GM19023 (cell line): ENCODE measurements around the gene RIIAD1.

ENCODE experiments used
- ATAC-seq: cut with Tn5 transposase; IDR thresholded peaks from one replicate; pipeline ENCODE4 v1.9.1; 2021; ENCODE audit warnings: mild to moderate bottlenecking, moderate library complexity; ENCODE audit not compliant: unreplicated experiment

Gene RIIAD1

DNA sequence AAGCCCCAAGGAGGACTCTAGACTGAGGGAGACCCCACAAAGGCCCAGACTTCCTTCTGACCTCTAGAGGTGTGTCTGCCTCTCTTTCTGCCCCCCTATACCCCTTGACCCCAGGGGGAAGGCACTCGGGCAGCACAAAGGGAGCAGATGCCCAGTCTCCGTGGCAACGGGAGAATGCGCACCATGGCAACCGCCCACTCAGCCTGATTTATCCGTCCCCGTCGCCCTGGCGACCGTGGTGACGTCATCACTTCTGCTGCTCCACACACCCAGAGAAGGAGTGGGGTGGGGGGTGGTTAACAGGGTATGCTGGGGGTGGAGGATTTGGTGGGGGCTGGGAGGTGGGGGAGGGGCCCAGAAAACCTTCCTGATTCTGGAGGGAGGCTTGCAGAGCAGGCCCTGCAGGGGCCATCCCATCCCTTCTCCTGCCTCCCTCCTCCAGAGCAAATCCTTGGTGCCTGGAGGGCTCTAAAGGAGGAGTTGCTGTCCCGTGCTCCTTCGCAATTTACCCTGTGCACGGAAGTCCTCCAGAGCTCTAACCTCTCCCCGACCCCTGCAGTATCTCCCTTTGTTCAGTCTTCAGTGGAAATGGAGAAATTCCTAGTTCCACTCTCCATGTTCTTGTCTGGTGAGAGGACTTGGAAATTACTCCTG is 11.0 kb upstream of the RIIAD1 start:
- no peak for ATAC-seq

DNA sequence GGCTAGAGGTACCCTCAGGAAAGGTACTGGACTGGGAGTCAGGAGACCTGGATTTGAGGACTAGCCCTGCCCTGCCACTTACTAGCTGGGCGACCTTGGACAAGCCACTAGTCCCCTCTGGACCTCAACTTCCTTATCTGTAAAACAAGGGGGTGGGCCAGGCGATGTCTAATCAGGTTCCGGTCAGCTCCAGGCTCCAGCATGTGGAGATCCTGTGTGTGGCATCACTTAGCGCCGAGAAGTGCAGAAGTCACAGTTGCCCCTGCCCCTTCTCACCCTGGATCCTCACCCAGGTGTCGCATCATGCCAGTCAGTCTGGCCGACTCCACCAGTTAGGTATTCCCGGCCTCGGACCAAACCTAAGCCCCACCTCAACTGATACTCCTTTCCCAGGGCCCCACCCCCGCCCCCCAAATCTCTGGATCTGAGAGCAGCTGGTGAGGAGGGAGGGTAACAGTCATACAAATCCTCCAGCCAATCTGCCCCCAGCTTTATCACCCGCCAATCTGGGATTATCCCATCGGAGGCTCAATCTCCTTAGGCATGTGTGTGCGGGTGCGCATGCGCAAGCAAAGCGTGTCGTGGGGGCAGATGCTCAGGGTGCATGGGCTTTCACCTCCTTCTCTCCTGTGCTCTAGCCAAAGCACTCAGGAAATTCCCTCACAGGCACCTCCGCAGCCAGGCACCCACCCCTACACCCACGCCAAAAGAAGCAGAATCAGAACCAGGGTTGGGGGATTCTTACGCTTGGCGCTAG is 10.1 kb upstream of the RIIAD1 start:
- ATAC-seq: no peak

DNA sequence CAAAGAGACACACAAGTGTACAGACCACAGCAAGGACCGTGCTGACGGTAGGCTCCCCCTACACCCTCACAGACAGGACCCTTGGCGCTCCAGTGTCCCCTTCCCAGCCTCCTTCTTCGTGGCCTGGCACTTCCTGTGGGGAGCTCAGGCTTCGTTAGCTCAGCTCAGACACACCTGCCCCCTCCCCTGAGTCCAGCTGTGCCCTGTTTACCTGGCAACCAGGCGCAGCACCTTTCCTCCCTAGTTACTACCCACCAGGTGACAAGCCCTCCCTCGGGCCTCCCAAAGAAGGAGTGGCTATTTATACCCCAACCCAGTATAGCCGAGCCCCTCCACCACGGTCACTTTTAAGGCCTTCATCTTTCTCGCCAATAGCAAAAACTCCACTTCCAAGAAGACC is 9.4 kb upstream of the RIIAD1 start:
- no peak for ATAC-seq

DNA sequence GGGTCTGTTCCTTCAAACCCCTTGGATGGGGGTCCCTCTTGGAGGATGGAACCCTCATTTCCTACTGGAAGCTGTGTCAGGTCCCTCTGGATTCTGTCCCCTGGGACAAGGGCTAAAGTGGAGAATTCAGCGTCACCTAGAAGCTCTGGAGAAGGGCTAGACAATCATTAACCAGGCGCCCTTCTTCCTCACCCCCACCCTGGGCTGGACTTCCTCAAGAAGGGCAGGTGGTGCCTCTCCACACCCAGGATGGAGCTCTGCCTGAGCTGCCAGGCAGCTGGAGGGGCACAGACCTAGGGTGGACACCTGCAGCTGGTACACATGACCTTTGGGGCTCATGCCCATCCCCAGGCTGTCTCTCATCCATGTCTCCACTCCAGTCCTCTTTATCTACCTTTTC is 8.3 kb upstream of the RIIAD1 start:
- ATAC-seq: no peak

DNA sequence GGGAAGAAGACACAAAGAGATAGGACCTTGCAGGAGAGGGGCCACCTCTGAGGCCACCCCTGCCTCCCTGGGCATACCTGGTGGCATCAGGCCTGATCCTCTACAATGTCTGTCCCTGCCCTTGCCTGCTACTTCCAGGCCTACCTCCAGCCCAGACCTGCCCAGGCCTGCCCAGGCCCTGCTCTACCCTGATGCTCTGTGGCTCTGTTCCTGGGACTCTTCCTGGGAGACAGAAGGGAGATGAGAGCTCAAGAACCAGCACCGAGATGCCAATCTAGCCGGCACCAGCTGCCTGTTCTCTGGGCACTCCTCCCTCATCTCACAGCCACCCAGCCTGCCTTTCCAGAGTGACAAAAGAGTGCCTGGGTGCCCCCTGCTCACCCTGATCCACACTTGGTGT is 7.4 kb upstream of the RIIAD1 start:
- no peak for ATAC-seq

DNA sequence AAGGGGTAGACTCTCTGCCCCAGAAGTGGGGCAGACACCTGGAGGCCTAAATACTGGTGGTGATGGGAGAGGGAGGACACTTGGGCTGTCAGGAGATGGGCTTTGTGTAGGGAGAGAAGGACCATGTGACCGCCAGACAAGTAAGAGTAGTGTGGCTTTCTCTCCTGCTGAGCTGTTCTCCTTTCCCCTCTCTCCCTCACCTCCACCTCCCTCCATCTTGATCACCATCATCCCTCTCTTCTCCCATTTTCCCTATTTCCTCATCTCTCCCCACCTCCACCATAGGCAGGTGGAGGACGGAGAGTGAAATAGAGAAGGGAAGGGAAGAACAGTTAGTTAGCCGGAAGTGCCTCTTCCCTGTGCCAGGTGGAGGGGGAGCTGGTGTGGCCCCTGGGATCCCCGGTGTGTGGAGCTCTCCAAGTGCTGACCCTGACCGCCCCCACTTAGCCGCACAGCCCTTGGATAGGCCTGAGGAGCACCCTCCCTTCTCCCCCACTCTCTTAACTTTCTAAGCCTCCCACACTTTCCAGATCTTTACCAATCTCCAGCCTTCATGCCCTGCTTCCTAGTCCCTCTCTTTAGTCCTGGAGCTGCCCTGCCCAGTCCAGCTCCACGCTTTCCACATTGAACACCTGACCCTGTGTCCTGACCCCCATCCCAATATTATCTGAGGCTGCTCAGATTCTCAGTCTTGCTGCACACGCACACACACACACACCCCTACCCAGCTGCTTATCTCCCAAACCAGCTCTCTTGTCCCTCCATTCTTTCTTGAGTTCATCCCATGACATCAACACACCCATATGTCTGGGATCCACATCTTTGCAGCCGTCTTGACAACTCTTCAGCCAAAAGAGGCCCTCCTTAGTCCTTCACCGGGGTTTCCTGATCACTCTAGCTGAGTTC is 6.2 kb upstream of the RIIAD1 start:
- no peak for ATAC-seq

DNA sequence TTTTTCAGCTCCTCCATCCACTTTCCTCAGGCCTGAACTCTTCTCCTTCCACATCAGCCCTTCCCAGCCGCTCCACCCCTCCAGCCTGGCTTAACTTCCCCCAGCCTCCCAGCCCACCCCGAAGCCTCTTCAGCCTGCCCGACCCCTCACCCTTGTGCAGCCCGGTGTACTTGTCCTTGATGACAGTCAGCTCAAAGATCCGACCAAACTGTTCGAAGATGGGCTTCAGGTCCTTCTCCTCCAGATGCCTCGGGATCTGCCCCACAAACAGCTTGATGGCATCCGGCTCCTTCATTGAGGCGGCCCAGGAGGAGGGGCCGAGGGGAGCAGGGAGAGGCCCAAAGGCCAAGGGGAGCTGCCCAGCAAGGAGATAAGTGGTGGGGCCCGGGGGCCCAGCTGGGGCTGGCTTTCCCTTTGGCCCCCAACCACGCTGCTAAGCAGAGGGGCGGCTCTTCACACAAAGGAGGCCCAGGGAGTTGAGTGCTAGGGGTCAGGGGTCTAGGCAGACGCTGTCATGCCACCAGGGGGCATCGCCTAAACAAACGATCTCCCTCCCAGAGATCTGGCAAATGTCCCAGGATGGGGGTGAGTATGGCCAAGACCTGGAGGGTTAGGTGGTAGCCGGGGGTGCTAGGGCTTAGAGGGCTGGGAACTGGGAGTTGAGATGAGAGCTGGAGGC is 5.5 kb upstream of the RIIAD1 start:
- no peak for ATAC-seq

DNA sequence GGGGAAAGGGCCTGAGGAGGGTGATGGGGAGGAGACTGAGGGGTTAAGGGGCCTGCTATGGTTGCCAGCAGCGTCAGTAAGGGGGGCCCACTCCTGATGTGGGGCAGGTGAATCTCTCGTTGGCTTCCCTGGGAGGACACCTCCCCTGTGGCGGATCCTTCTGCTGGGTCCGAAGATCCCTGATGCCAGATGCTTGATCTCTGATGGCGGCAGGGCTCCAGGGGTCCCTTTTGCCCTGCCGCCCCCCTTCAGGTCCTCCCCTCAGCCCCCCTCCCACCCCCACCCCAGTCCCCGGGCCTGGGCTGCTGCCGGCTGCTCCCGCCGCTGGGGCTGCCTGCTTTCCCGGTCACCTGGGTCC is 4.9 kb upstream of the RIIAD1 start:
- ATAC-seq: no peak

DNA sequence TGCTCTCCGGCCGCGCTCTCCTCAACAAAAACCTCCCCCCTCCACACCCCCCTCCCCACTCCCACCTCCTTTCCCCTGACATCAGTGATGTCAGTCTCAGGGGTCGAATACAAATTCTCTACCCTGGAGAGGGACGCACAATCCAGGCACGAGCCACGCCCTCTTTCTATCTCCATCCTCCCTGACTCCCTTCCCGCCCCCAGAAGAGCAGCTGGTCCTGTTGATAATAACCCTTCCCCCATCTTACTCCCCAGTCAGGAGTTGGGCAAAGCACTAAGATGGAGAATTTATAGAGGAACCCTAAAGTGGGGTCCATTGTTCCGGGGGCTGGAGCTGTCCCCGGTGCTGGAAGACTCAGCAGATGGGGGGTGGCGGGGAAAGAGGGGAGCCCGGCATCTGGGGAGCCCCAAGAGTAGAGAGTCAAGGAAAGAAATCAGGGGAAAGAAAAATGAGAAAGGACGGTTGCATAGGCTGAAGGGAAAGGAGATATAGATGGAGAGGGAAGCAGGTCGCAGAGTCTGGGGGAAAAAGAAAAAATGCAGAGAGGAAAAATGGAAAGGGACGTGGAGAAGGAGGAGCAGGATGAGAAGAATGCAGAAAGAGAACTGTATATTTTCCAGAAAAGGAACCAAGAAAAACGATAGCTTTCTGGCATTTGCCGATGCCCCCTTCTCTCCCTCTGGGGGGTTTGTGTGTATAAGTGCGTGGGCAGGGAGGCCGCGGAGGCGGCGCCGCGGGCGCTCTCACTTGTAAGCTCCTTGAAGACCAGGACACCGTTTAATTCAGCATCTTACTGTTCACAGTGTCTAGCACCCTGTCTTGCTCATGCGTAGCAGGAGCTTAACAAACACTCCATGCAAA is 4.3 kb upstream of the RIIAD1 start, which contains the start of gene CELF3:
Gene CELF3 (minus strand): TSS at position 33 of the 861 bp plus-strand sequence. CDS start 783 bp downstream, outside the sequence.
- no peak for ATAC-seq

DNA sequence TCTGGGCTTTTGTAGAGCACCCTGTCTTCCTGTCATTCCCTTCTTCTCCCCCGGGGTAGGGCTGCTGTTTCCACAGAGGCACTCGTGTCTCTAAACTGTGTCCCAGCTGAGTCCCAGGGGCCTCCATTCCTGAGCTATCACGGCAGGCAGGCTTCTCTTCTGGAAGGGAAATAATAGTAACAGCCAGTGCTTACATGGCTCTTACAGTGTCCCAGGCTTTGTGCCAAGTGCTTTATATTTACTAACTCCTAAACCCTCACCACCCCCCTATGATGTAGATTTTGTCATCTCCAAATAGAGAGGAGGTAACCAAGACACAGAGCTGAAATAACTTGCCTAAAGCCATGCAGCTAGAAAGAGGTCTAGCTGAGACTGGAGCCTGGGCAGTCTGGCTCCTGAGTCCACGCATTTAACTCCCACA is 3.3 kb upstream of the RIIAD1 start:
- ATAC-seq: no peak

DNA sequence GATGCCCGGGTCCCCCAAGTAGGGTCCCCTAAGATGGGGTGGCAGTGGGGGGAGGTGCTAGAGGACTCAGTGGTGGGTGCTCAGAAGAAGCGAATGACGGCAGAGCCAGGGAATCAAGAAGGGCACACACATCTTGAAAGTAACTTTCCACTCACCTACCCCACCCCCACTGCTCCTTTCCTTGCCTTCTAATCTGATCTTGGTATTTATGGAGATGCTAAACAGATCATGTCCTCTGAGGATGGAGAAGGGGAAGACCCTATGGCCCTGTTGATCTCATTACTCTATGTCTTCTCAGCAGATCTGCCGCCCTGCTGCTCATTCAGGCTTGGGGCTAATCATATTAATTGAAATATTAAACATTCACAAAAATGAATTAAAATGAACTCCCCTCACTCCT is 2.7 kb upstream of the RIIAD1 start:
- ATAC-seq: no peak

DNA sequence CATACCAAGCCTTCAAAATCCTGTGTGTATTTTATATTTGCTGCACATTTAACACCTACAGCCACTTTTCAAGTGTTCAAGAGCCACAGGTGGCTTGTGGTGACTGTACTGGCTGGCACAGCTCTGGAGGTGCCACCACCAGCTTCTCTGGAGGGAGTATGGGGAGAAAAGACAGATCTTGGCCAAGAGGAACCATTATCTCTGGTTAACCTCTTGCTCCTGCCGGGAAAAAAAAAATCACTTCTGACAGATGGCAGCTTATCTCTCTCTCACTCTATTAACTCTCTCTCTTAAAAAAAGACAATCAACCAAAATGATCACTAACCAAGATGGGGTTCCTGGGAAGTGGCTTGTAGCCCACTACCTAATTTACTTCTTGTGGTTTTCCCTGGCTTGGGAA is 1.2 kb upstream of the RIIAD1 start:
- no peak for ATAC-seq

DNA sequence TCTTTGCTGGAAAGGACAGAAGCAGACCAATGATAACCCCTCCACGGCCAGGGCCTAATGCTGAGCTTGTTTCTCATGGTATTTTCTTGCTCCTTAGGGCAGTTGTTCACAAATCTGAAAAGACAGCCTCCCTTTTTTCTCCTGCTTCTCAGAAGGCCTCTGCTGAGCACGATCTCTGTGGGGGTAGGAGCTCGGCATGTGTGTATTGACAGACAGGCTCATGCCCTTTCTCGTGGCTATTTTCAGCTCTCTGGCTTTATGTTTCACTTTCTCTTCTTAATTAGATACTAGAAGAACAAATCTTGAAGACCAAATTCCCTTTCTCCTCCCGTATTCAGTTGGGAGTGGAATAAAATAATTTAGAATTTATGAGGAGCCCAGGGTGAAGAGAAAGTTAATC is 768 bp upstream of the RIIAD1 start:
- ATAC-seq: no peak

DNA sequence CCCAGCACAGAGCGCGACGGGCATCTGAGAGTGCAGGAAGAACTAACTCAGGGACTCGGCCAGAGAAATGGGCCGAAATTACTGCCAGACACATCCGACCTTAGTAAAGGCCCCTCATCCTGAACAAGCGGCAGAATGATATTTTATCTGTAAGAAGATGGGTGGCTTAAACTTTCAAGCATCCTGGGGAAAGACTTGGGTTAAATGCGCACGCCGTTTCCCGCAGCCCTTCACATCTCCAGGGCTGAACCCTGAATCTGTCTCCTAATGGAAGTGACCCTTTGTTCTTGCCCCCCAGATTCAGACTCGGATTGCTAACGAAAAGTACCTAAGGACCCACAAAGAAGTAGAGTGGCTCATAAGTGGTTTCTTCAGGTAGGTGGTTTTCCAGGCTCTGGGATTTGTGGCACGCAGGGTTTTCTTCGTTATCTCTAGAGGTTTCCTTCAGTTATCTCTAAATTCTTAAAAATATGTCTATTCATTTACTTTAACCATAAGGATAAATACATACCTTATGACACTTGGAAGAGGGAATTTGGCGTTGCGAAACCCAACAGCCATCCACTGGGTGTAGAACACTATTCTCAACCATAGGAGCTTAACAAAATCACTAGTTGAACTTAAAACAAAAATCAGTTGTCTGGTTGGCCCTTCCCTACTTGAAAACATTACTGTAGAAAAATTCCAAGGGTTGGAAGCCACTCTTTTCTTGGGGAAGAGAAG is 627 bp downstream of the RIIAD1 start:
- ATAC-seq: no peak

DNA sequence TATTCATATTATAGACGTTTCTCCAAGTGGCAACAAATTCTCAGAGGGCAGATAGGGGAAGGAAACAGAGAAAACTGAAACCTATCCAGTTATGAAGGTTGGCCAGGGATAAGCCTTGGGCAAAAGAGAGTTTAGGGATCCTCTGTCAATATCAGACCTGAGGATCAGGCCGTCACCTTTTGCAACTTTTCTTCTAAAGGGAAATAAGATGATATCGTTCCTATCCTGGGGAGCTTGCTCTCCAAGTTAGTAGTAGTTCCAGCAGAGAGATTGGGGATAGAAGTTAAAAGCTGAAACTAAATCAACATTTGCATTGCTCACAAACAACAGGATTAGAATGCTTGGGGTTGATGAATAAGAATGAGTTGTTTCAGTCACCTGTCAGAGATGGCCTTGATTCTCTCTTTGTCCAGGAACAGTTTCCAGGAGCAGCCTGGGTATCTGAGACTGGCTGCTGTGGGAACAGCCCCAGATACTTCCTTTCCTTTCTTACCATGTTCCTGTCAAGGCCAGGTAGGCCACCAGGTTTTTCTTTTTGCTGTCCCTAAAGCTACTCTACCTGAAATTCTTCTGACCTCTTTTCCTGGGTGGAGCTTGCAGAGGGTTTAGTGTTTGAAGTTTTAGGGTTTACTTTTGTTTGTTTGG is 2.5 kb downstream of the RIIAD1 start:
- ATAC-seq: no peak

DNA sequence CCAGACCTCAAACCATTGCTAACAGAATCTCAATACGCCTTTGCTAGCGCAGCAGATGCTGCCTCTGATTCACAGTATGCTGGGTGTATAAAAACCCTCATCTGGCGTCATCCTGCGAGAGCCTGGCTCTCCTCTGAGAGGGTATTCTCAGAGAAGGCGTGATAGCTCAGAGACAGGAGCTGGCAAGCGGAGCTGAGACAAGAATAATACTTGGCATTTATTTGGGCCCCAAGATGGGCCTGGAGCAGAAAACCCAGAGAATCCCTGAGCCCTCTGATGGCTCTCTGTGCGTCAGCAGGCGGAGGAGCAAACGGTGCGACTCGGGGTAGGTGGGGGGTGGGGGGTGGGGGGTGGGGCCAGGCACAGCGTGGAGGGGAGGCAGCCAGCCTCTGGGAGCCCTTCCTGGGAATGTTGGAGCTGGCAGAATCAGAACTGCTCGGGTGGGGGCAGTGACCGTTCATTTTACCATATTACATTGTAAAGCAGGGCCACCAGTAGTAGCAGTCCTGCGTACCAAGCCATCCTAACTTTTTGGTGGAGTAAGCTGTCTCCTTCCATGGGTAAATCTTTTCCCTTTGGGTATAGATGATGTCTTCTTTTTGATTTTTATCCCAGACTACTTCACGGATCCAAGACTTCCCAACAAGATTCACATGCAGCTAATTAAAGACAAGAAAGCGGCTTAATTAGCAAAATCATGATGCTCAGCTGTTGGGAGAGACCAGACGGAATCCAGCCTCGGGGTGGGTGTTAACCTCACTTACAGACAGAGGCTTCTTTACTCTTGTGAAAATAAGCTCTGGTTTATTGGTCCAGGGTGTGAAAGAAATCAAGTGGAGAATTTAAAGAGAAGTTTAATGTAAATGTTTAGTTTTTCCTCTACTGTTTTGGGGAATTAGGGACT is 7.1 kb downstream of the RIIAD1 start:
- ATAC-seq: no peak

DNA sequence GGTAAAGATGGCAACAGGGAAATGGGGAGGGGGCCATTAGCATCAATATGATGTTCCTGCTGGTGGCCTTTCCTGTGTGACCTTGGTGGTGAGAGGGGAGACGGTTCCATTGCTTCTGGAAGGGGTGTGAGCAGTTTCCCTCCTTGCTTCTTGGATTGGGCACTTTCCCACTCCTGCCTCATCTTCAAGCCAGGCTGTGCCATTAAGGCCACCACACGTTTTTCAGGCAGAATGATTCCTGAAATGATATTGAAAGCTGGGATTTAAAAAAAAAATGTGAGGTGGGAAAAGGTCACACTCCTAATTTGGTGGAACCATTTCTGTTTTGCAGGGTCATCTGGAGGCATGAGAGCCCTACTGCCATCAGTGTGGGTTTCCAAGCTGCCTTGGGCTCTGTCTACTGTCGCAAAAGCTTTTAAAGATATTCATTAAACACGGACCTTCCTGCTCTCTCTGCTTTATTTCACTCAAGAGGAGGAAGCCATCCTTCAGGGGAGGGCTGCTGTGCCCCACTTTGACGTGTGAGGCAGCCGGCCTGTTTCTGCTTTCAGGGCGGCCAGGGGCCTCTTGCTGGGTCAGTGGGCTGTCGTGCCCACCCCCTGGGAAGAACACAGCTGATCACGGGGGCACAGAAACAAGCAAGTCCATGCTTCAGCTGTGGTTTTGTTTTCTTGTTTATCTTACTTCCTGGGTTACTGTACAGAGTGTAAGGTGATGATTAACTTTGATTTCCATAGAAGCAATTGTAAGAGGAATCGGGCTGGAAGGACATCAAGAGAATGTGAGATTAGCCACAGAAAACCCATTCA is 8.0 kb downstream of the RIIAD1 start:
- no peak for ATAC-seq
